Measurements from ENCODE around the gene ADARB2.

The ADARB2 gene

GRCh38 chr10:1660815-1661214 is 76.5 kb downstream of the ADARB2 start:
- DNase-seq: no peak

- no peak for DNase-seq
These were observed 76.9 kb downstream of the ADARB2 start for GRCh38 chr10:1660386-1660785.

- DNase-seq: no peak
These were observed 78.0 kb downstream of the ADARB2 start for GRCh38 chr10:1659221-1659791.

GRCh38 chr10:1658658-1659057 is 78.7 kb downstream of the ADARB2 start:
- no peak for DNase-seq

- DNase-seq: no peak
These were observed 79.8 kb downstream of the ADARB2 start for GRCh38 chr10:1657479-1657878.

- no peak for DNase-seq
These were observed 82.0 kb downstream of the ADARB2 start for GRCh38 chr10:1655367-1655766.

GRCh38 chr10:1654811-1655356 is 82.4 kb downstream of the ADARB2 start:
- DNase-seq: no peak

- no peak for DNase-seq
These were observed 83.1 kb downstream of the ADARB2 start for GRCh38 chr10:1654247-1654646.

GRCh38 chr10:1653321-1653720 is 84.0 kb downstream of the ADARB2 start:
- DNase-seq: no peak

GRCh38 chr10:1652151-1652550 is 85.2 kb downstream of the ADARB2 start:
- DNase-seq: no peak

- DNase-seq: no peak
These were observed 85.9 kb downstream of the ADARB2 start for GRCh38 chr10:1651270-1651966.

GRCh38 chr10:1650542-1651269 is 86.6 kb downstream of the ADARB2 start:
- no peak for DNase-seq

- no peak for DNase-seq
These were observed 88.7 kb downstream of the ADARB2 start for GRCh38 chr10:1648648-1649047.

- no peak for DNase-seq
These were observed 91.0 kb downstream of the ADARB2 start for GRCh38 chr10:1646332-1646731.

- no peak for DNase-seq
These were observed 91.4 kb downstream of the ADARB2 start for GRCh38 chr10:1645896-1646295.

GRCh38 chr10:1644191-1644711 is 93.1 kb downstream of the ADARB2 start:
- DNase-seq: no peak

- no peak for DNase-seq
These were observed 93.5 kb downstream of the ADARB2 start for GRCh38 chr10:1643908-1644179.

- peak; percentile 53 for DNase-seq
These were observed 94.0 kb downstream of the ADARB2 start for GRCh38 chr10:1643161-1643907.

GRCh38 chr10:1642600-1643160 is 94.6 kb downstream of the ADARB2 start:
- DNase-seq: no peak

- DNase-seq: no peak
These were observed 95.9 kb downstream of the ADARB2 start for GRCh38 chr10:1641402-1641801.

- no peak for DNase-seq
These were observed 98.4 kb downstream of the ADARB2 start for GRCh38 chr10:1638889-1639419.

- DNase-seq: no peak
These were observed 102.0 kb downstream of the ADARB2 start for GRCh38 chr10:1635340-1635739.

- DNase-seq: no peak
These were observed 103.1 kb downstream of the ADARB2 start for GRCh38 chr10:1634239-1634638.
